SK-N-SH treated with all-trans-retinoic acid at 6 μM for 48 hours (cell line): ENCODE data around the gene CDH4.

Experiments used
- ARNTL ChIP-seq: fragments of 450-650 bp; formaldehyde crosslinking; IDR thresholded peaks from 2 replicates; pipeline ENCODE4 v1.5.0; 2020; ENCODE audit warnings: low read depth, mild to moderate bottlenecking, moderate library complexity, borderline replicate concordance
- ESRRG ChIP-seq: fragments of 250-450 bp; sonication (Bioruptor Pico); IDR thresholded peaks from 2 replicates; pipeline ENCODE4 v1.6.1; 2021; ENCODE audit warnings: mild to moderate bottlenecking
- GLIS3 ChIP-seq: fragments of 250-450 bp; sonication (Bioruptor Pico); IDR thresholded peaks from 2 replicates; pipeline ENCODE4 v1.5.0; 2020; ENCODE audit warnings: mild to moderate bottlenecking, moderate library complexity
- ISL1 ChIP-seq: fragments of 250-450 bp; sonication (Bioruptor Pico); IDR thresholded peaks from 2 replicates; pipeline ENCODE4 v2.1.2; 2022; ENCODE audit warnings: mild to moderate bottlenecking, moderate library complexity
- PATZ1 ChIP-seq: fragments of 250-450 bp; sonication (Bioruptor Pico); IDR thresholded peaks from 2 replicates; pipeline ENCODE4 v1.8.0; 2020; ENCODE audit warnings: mild to moderate bottlenecking, moderate library complexity, borderline replicate concordance
- PPARA ChIP-seq: fragments of 250-450 bp; sonication (Bioruptor Pico); IDR thresholded peaks from 2 replicates; pipeline ENCODE4 v1.5.0; 2020; ENCODE audit warnings: mild to moderate bottlenecking, borderline replicate concordance
- TOX ChIP-seq: fragments of 250-450 bp; sonication (Bioruptor Pico); IDR thresholded peaks from 2 replicates; pipeline ENCODE4 v1.8.0; 2021; ENCODE audit warnings: mild to moderate bottlenecking, moderate library complexity, borderline replicate concordance
- TSHZ2 ChIP-seq: fragments of 250-450 bp; sonication (Bioruptor Pico); IDR thresholded peaks from 2 replicates; pipeline ENCODE4 v1.5.0; 2020; ENCODE audit warnings: mild to moderate bottlenecking, moderate library complexity
- ZFP3 ChIP-seq: fragments of 250-450 bp; sonication (Bioruptor Pico); IDR thresholded peaks from 2 replicates; pipeline ENCODE4 v1.5.0; 2020; ENCODE audit warnings: mild to moderate bottlenecking, moderate library complexity
- ZFP30 ChIP-seq: fragments of 450-650 bp; formaldehyde crosslinking; IDR thresholded peaks from 2 replicates; pipeline ENCODE4 v1.5.0; 2022; ENCODE audit warnings: mild to moderate bottlenecking, moderate library complexity
- ZNF565 ChIP-seq: fragments of 450-650 bp; formaldehyde crosslinking; conservative IDR thresholded peaks from 2 replicates; pipeline ENCODE4 v1.5.0; 2020; ENCODE audit warnings: low read depth, mild to moderate bottlenecking, moderate library complexity
- ZNF8 ChIP-seq: fragments of 450-650 bp; formaldehyde crosslinking; IDR thresholded peaks from 2 replicates; pipeline ENCODE4 v1.5.0; 2020; ENCODE audit warnings: mild to moderate bottlenecking, moderate library complexity
- TF ChIP-seq, protein P1 (sequence below): fragments of 250-450 bp; sonication (Bioruptor Pico); IDR thresholded peaks from 2 replicates; pipeline ENCODE4 v1.5.1; 2020; ENCODE audit warnings: low read depth, mild to moderate bottlenecking, moderate library complexity

GRCh38 chr20:61756966-61757677 lies 505.1 kb downstream of the CDH4 start:
- TF ChIP-seq PATZ1 (CRISPR knock-in tag) = no peak
- TF ChIP-seq ZNF565 (CRISPR knock-in tag) = no peak
- TF ChIP-seq TOX (CRISPR knock-in tag) = no peak
- TF ChIP-seq PPARA (CRISPR knock-in tag) = no peak
- no peak for TF ChIP-seq ZFP3 (CRISPR knock-in tag)
- TF ChIP-seq, protein P1, sequence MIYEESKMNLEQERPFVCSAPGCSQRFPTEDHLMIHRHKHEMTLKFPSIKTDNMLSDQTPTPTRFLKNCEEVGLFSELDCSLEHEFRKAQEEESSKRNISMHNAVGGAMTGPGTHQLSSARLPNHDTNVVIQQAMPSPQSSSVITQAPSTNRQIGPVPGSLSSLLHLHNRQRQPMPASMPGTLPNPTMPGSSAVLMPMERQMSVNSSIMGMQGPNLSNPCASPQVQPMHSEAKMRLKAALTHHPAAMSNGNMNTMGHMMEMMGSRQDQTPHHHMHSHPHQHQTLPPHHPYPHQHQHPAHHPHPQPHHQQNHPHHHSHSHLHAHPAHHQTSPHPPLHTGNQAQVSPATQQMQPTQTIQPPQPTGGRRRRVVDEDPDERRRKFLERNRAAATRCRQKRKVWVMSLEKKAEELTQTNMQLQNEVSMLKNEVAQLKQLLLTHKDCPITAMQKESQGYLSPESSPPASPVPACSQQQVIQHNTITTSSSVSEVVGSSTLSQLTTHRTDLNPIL (CRISPR knock-in tag) = no peak
- no peak for TF ChIP-seq ISL1 (CRISPR knock-in tag)
- TF ChIP-seq ZNF8 = no peak
- TF ChIP-seq ARNTL = no peak
- TF ChIP-seq ESRRG = no peak
- no peak for TF ChIP-seq TSHZ2
- TF ChIP-seq ZFP30 (CRISPR knock-in tag) = no peak
- no peak for TF ChIP-seq GLIS3
